ENCODE measurements around the gene PRKCB.

- TF ChIP-seq CTCF (conservative IDR thresholded peaks at IDR 0.05; ENCODE audit: low read length) (no peak; the same call in 1 of the 2 replicates), EZH2phosphoT487 (IDR thresholded peaks at IDR 0.05; ENCODE audit: borderline replicate concordance) (no peak)
These were observed 114.6 kb downstream of the PRKCB start for GRCh38 chr16:23950291-23950894.
